Neuronal stem cell (in vitro differentiated cells): ENCODE measurements around the gene CAMK2A.

ENCODE experiments used
- DNase-seq: peaks from one replicate; pipeline ENCODE4 v3.0.0-alpha.2; 2013; ENCODE audit warnings: low spot score
- H2AFZ ChIP-seq: one replicate; pipeline ENCODE4 v1.6.1; 2013; ENCODE audit warnings: mild to moderate bottlenecking, low read length, inconsistent platforms
- H2AK5ac ChIP-seq: 2 replicates; pipeline ENCODE4 v1.6.1; 2013; ENCODE audit warnings: low read depth, mild to moderate bottlenecking, inconsistent platforms, low read length, moderate library complexity, mixed read lengths
- H2BK120ac ChIP-seq: 2 replicates; pipeline ENCODE4 v1.6.1; 2013; ENCODE audit warnings: low read depth, mild to moderate bottlenecking, inconsistent platforms, low read length, moderate library complexity, mixed read lengths
- H2BK12ac ChIP-seq: one replicate; pipeline ENCODE4 v1.6.1; 2013; ENCODE audit warnings: low read length, inconsistent platforms
- H2BK15ac ChIP-seq: 2 replicates; pipeline ENCODE4 v1.6.1; 2013; ENCODE audit warnings: mild to moderate bottlenecking, low read length, inconsistent platforms, mixed read lengths
- H2BK5ac ChIP-seq: one replicate; pipeline ENCODE4 v1.6.1; 2013; ENCODE audit warnings: inconsistent platforms, mild to moderate bottlenecking, low read length, moderate library complexity
- H3K14ac ChIP-seq: one replicate; pipeline ENCODE4 v1.6.1; 2013; ENCODE audit warnings: low read length, inconsistent platforms
- H3K18ac ChIP-seq: 2 replicates; pipeline ENCODE4 v1.6.1; 2013; ENCODE audit warnings: low read length, inconsistent platforms
- H3K23ac ChIP-seq: 2 replicates; pipeline ENCODE4 v1.6.1; 2013; ENCODE audit warnings: low read depth, mild to moderate bottlenecking, mixed read lengths, low read length, inconsistent platforms; ENCODE audit not compliant: poor library complexity
- H3K27ac ChIP-seq: replicated peaks from 3 replicates; pipeline ENCODE4 v1.5.1; 2013; ENCODE audit warnings: low read length, inconsistent platforms
- H3K27me3 ChIP-seq, 3 experiments: 2 replicates each; pipeline ENCODE4 v1.6.1; 2013; ENCODE audit warnings: low read length in 3 of 3, mild to moderate bottlenecking in 2 of 3, inconsistent platforms in 1 of 3, low read depth in 1 of 3, mixed read lengths in 1 of 3, moderate library complexity in 1 of 3; ENCODE audit not compliant: control insufficient read depth in 3 of 3, insufficient read depth in 3 of 3
- H3K36me3 ChIP-seq, 2 donors: replicated peaks in 1 of 2; 2 replicates each; pipeline ENCODE4 v1.6.1; 2013; ENCODE audit warnings: low read length in 2 of 2; ENCODE audit not compliant: control insufficient read depth in 2 of 2, insufficient read depth in 2 of 2
- H3K4ac ChIP-seq: 2 replicates; pipeline ENCODE4 v1.6.1; 2013; ENCODE audit warnings: inconsistent platforms, mild to moderate bottlenecking, low read length, moderate library complexity
- H3K4me1 ChIP-seq, 2 donors: 1 replicate in 1 of 2; 2 replicates in 1 of 2; pipeline ENCODE4 v1.6.1; 2013; ENCODE audit warnings: low read length in 2 of 2, low read depth in 1 of 2; ENCODE audit not compliant: control insufficient read depth in 2 of 2, insufficient read depth in 1 of 2
- H3K4me2 ChIP-seq: one replicate; pipeline ENCODE4 v1.6.1; 2013; ENCODE audit warnings: mild to moderate bottlenecking, low read length, inconsistent platforms; ENCODE audit not compliant: insufficient read depth, poor library complexity, severe bottlenecking
- H3K4me3 ChIP-seq, 2 donors: 2 replicates each; pipeline ENCODE4 v1.5.1; 2013; ENCODE audit warnings: low read length in 2 of 2, mild to moderate bottlenecking in 2 of 2, inconsistent platforms in 1 of 2, moderate library complexity in 1 of 2
- H3K79me1 ChIP-seq: one replicate; pipeline ENCODE4 v1.6.1; 2013; ENCODE audit warnings: low read depth, mild to moderate bottlenecking, inconsistent platforms, low read length, moderate library complexity
- H3K9ac ChIP-seq: one replicate; pipeline ENCODE4 v1.6.1; 2013; ENCODE audit warnings: mild to moderate bottlenecking, low read depth, low read length, inconsistent platforms; ENCODE audit not compliant: poor library complexity
- H3K9me3 ChIP-seq, 2 donors: replicated peaks in 1 of 2; 2 replicates each; pipeline versions ENCODE3 to v1.6.1; 2013; ENCODE audit warnings: low read length in 2 of 2, mild to moderate bottlenecking in 2 of 2, inconsistent platforms in 1 of 2, low read depth in 1 of 2, mixed read lengths in 1 of 2, moderate library complexity in 1 of 2; ENCODE audit not compliant: control insufficient read depth in 2 of 2, insufficient read depth in 1 of 2
- H4K8ac ChIP-seq: one replicate; pipeline ENCODE4 v1.6.1; 2013; ENCODE audit warnings: low read depth, mild to moderate bottlenecking, inconsistent platforms, low read length, moderate library complexity
- H4K91ac ChIP-seq: one replicate; pipeline ENCODE4 v1.6.1; 2013; ENCODE audit warnings: low read length, low read depth, mild to moderate bottlenecking, inconsistent platforms; ENCODE audit not compliant: poor library complexity
- WGBS, 2 donors: extraction: QIAGEN DNeasy Blood & Tissue Kit; methylation state at CpG; one replicate each; pipeline ENCODE4 v1.1.7; 2013; ENCODE audit warnings: missing lambda C conversion rate in 2 of 2, mixed read lengths in 1 of 2; ENCODE audit not compliant: insufficient read length in 2 of 2, insufficient replicate concordance in 1 of 2; ENCODE audit errors: extremely low coverage in 2 of 2; 5-methylcytosine and 5-hydroxymethylcytosine counted together

CAMK2A gene

DNA sequence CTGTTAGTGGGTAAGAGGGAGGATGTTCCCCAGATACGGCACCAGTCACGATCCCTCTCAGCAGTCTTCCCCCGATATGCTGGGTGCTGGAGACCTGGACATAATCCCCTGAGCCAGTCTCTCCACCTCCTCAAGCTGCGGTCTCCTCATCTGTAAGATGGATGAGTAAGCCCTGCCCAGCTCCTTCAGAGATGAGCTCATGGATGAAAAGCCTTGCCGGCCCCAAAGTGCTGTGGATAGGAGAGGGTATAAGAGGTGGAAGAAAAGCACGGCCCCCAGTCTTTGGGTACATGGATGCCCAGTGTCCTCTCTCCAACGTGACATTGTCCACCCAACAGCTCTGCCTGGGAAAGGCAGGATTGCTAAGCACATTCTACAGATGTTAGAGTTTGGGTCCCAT, 4.5 kb downstream of the CAMK2A start:
- H2BK12ac ChIP-seq: no peak overlapping the region
- no peaks in the 10 kb centered on the region for H3K9me3 ChIP-seq
- no peak overlapping the region for H3K9ac ChIP-seq
- H3K79me1 ChIP-seq: no peaks in the 10 kb centered on the region
- H3K23ac ChIP-seq: no peak overlapping the region
- no peaks in the 10 kb centered on the region for H3K27me3 ChIP-seq
- no peak overlapping the region for H2BK120ac ChIP-seq
- no peak overlapping the region for H3K4me3 ChIP-seq
- H3K4me1 ChIP-seq: peaks cover 10 to 32% of the 10 kb centered on the region in 2 donors
- no peak overlapping the region for H4K91ac ChIP-seq
- no peak overlapping the region for H3K4ac ChIP-seq
- H2AFZ ChIP-seq: no peak overlapping the region
- H3K36me3 ChIP-seq: no peaks in the 10 kb centered on the region
- no peak overlapping the region for H2AK5ac ChIP-seq
- H2BK5ac ChIP-seq: no peak overlapping the region
- no peak overlapping the region for H3K14ac ChIP-seq
- H3K27ac ChIP-seq: no peak overlapping the region
- H3K4me2 ChIP-seq: no peak overlapping the region
- H3K18ac ChIP-seq: no peak overlapping the region
- DNase-seq: no peak
- no peak overlapping the region for H2BK15ac ChIP-seq
- no peak overlapping the region for H4K8ac ChIP-seq
- WGBS, 2 donors: no CpG with 5 or more reads among the region's 7 CpGs

- DNase-seq: no peak
- peak overlapping the region; percentile 69 for H3K18ac ChIP-seq
Observed at GRCh38 chr5:150284311-150284710, 5.3 kb downstream of the CAMK2A start.

DNA sequence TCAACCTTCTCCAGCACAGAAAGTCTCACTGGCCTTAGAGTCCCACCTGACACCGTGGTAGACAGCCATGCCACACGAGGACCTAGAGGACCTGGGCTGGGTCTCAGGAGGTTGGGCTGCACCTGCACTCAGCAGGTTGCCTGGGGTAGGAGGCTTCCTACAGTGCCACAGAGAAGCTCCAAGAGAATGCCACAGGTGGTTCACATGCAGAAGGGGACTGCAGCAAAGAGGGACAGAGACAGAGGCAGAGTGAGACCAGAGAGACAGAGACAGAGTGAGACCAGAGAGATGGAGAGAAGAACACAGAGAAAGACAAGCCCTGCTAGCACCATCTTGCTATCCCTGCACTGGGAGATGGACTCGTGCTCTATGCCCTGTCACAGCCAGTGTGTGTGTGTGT, 5.7 kb downstream of the CAMK2A start:
- Histone ChIP-seq H3K27ac (no peak overlapping the region), H3K79me1 (no peaks in the 10 kb centered on the region), H2BK15ac (peak overlapping the region; percentile 0), H2BK5ac (no peak overlapping the region), H3K27me3 (no peaks in the 10 kb centered on the region), H4K8ac (peak overlapping the region; percentile 70), H2AFZ (no peak overlapping the region), H4K91ac (peak overlapping the region; percentile 19), H3K4me1 (peaks cover 9 to 22% of the 10 kb centered on the region in 2 donors), H3K4me2 (no peak overlapping the region), H3K4ac (no peak overlapping the region), H2BK12ac (peak overlapping the region; percentile 44), H3K14ac (peak overlapping the region; percentile 49), H3K23ac (no peak overlapping the region), H3K9me3 (no peaks in the 10 kb centered on the region), H2AK5ac (no peak overlapping the region), H3K36me3 (no peaks in the 10 kb centered on the region), H3K18ac (peak overlapping the region; percentile 69), H2BK120ac (no peak overlapping the region), H3K4me3 (no peak overlapping the region), H3K9ac (no peak overlapping the region)
- no CpG with 5 or more reads among the region's 3 CpGs for WGBS, 2 donors
- no peak for DNase-seq

More at GRCh38 chr5:150284311-150284710, 5.3 kb downstream of the CAMK2A start:
- no peak overlapping the region for H3K23ac ChIP-seq
- no peak overlapping the region for H3K4me2 ChIP-seq
- H3K4me1 ChIP-seq: peaks cover 8 to 25% of the 10 kb centered on the region in 2 donors
- no peak overlapping the region for H3K4me3 ChIP-seq
- no peak overlapping the region for H2BK120ac ChIP-seq
- H3K14ac ChIP-seq: peak overlapping the region; percentile 49
- H4K8ac ChIP-seq: peak overlapping the region; percentile 70
- WGBS, 2 donors: no CpG with 5 or more reads among the region's 13 CpGs
- no peaks in the 10 kb centered on the region for H3K27me3 ChIP-seq
- no peaks in the 10 kb centered on the region for H3K36me3 ChIP-seq
- no peak overlapping the region for H2BK5ac ChIP-seq
- peak overlapping the region; percentile 19 for H4K91ac ChIP-seq
- peak overlapping the region; percentile 0 for H2BK15ac ChIP-seq
- no peak overlapping the region for H3K4ac ChIP-seq
- peak overlapping the region; percentile 44 for H2BK12ac ChIP-seq
- H3K27ac ChIP-seq: no peak overlapping the region
- H3K9ac ChIP-seq: peak overlapping the region; percentile 56
- H3K79me1 ChIP-seq: no peaks in the 10 kb centered on the region
- H3K9me3 ChIP-seq: no peaks in the 10 kb centered on the region
- no peak overlapping the region for H2AFZ ChIP-seq
- no peak overlapping the region for H2AK5ac ChIP-seq

DNA sequence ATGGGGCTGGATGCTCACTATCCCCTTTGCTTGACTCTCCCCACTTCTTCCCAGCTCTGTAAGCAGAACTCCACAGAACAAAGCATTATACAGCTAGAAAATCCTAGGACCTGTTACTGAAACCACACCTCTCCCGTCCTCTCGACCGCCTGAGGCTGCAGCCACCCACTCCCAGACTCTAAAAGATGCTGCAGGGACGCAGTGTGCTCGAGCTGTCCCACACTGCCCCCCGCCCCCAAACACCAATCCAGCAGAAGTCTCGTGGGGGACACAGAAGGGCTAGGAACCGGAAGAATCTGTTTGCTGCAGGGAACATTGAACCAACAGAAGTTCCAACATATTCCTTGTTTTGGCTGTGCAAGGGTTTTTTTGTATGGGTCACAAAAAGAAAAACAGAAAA, 7.6 kb downstream of the CAMK2A start:
- Histone ChIP-seq H2BK5ac (no peak overlapping the region), H2BK120ac (no peak overlapping the region), H3K23ac (no peak overlapping the region), H3K9me3 (no peaks in the 10 kb centered on the region), H4K8ac (no peak overlapping the region), H3K4me1 (peaks cover 12 to 21% of the 10 kb centered on the region in 2 donors), H2AK5ac (no peak overlapping the region), H3K79me1 (no peaks in the 10 kb centered on the region), H3K4me3 (no peak overlapping the region), H2BK12ac (no peak overlapping the region), H3K36me3 (no peaks in the 10 kb centered on the region), H3K4me2 (no peak overlapping the region), H3K27ac (no peak overlapping the region), H2AFZ (no peak overlapping the region), H3K4ac (no peak overlapping the region), H3K27me3 (no peaks in the 10 kb centered on the region), H3K14ac (no peak overlapping the region), H3K9ac (no peak overlapping the region), H3K18ac (no peak overlapping the region), H2BK15ac (no peak overlapping the region), H4K91ac (no peak overlapping the region)
- no peak for DNase-seq
- WGBS, 2 donors: no CpG with 5 or more reads among the region's 8 CpGs
